DOHH2 (cell line): ENCODE results near the gene SOX21.

Source experiments
- CTCF ChIP-seq: fragments of 200-600 bp; sonication (generic); IDR thresholded peaks from one replicate; pipeline ENCODE4 v1.5.1; 2014; ENCODE audit warnings: antibody characterized with exemption, mild to moderate bottlenecking, low read depth, low read length; ENCODE audit not compliant: poor library complexity, severe bottlenecking
- EZH2phosphoT487 ChIP-seq: fragments of 200-600 bp; sonication (generic); IDR thresholded peaks from 2 replicates; pipeline ENCODE4 v1.6.1; 2017; ENCODE audit warnings: borderline replicate concordance, mild to moderate bottlenecking, antibody characterized with exemption, low read length, moderate library complexity, mixed read lengths

- no peak for TF ChIP-seq CTCF
- no peak for TF ChIP-seq EZH2phosphoT487
These were observed 1.3 kb upstream of the SOX21 start for GRCh38 chr13:94713561-94714182.
